Measurements from ENCODE around the gene SARDH. TPM values are rescaled to one million over a fixed set of nuclear protein-coding genes. Genes with fewer than 3 reads are reported as not detected.

SARDH gene
- total and polyA plus RNA-seq, 12 donors: 0.81 to 9.6 (median 3.0) TPM

DNA sequence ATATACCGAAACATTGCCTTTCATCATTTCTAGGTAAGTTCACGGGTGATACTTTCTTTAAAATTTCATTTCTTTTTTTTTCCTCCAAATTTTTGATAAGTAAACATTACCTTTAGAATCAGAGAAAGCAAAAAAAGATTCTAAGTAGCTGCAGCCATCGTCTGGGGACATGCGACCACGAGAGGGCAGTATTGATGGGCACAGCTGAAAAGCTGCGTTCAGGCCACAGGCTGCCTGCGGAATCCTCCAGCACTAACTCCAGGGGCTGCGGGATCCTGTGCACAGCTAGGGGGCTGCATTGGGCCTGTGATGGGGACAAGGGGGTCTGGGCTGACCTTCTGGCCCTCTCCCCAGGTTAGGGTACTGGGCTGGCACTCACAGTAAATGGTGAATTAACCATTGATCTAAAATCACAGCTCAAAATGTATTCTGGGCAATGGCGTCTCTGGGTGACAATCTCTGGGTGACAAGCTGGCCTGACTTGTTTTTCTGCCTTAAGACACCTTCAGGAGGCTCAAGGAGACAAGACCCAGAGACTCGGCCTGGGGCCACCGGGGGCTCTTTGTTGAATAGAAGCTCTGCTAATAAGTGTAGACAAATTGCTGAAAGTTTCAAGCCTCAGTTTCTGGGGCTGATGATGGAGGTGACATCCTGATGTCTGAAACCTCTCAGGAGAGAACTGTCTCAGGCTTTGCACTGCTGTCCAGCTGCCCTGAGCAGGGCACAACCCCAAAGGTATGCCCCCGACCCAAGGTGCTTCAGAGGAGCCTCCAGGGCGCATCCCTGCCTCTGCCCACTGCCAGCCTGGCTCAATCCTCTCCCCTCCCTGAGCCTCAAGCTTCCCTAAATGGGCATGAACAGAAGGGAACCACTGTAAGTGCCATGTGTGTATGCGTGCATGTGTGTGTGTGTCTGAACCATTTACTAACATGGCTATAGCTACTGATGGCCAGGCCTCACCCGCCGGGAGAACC is 44.3 kb upstream of the SARDH start:
- no peaks in the 10 kb centered on the region for H3K4me1 ChIP-seq (replicated peaks in 1 of 2)
- intact Hi-C loops (cut with DNase I): no loop called here
- H3K36me3 ChIP-seq (replicated peaks in 1 of 2): peaks cover 0 to 28% of the 10 kb centered on the region in 2 donors
- H3K27ac ChIP-seq: no peak overlapping the region
- no peaks in the 10 kb centered on the region for H3K9me3 ChIP-seq (replicated peaks in 1 of 3)
- H3K27me3 ChIP-seq: no peaks in the 10 kb centered on the region
- DNase-seq: peak; percentile 63 to 91 (median 79)
- no peak for TF ChIP-seq POLR2A (IDR thresholded peaks at IDR 0.05)
- TF ChIP-seq, protein P1, sequence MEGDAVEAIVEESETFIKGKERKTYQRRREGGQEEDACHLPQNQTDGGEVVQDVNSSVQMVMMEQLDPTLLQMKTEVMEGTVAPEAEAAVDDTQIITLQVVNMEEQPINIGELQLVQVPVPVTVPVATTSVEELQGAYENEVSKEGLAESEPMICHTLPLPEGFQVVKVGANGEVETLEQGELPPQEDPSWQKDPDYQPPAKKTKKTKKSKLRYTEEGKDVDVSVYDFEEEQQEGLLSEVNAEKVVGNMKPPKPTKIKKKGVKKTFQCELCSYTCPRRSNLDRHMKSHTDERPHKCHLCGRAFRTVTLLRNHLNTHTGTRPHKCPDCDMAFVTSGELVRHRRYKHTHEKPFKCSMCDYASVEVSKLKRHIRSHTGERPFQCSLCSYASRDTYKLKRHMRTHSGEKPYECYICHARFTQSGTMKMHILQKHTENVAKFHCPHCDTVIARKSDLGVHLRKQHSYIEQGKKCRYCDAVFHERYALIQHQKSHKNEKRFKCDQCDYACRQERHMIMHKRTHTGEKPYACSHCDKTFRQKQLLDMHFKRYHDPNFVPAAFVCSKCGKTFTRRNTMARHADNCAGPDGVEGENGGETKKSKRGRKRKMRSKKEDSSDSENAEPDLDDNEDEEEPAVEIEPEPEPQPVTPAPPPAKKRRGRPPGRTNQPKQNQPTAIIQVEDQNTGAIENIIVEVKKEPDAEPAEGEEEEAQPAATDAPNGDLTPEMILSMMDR (IDR thresholded peaks at IDR 0.05): peak; percentile 71 to 82 (median 76)
- H3K4me3 ChIP-seq: no peak overlapping the region
- 49 to 57% (median 52%) methylated on average over 16 of the region's 16 CpGs for WGBS, 4 donors

DNA sequence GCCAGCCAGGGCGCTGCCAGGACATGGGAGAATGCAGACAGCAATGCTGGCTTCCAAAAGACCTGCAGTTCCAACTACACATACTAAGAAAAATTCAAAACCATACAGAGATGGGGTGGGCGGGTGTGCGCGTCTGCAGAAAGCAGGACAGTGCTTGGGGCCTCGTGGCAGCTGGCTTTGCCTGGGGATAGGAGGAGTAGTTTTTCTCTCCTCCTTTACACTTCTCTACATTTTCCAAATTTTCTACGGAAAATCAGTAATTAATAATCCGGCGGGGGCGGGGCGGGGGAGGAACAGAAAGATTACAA is 43.6 kb upstream of the SARDH start:
- WGBS, 4 donors: 84 to 89% (median 86%) methylated on average over 10 of the region's 10 CpGs
- intact Hi-C loops (cut with DNase I): no loop called here

DNA sequence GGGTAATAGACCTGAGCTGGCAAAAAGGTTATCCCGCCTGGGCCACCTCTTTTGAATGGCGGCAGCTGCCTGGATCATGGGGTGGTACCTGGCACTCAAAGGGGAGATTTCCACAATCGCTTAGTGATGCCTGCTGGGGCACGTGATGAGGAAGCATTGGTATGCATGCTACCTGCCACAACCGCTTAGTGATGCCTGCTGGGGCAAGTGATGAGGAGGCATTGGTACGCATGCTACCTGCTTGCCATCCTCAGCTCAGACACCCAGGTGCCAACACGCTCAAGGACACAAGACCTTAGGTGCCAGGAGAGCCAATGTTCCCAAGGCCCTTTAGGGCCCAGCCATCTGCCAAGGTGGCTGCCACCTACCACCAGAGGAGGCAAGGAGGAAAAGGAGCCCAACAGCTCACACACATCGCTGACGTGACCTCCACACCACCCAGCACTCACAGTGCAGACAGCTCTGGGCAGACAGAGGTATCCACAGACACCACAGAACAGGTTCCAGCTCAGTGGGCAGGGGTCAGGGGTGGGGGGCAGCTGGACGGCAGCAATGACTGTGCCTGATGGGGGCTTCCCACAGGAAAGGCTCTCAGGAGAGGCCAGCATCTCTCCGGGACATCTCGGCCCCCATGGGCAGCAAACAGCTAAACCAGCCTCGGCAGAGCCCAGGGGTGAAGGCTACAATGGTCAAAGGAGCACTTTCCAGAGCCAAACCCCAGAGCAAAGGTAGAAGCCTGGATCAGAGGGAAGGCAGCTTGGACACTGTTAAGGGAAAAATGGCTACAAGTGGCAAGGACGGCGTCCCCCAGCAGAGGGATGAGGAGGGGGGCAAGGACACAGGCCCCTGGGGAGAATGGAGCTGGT is 43.0 kb upstream of the SARDH start:
- no peak for DNase-seq
- WGBS, 4 donors: 89 to 96% (median 93%) methylated on average over 10 to 15 of the region's 15 CpGs
- H3K27ac ChIP-seq: no peak overlapping the region
- no peak overlapping the region for H3K4me3 ChIP-seq
- no peaks in the 10 kb centered on the region for H3K27me3 ChIP-seq
- no peaks in the 10 kb centered on the region for H3K4me1 ChIP-seq (replicated peaks in 1 of 2)
- intact Hi-C loops (cut with DNase I): no loop called here
- peaks cover 0 to 38% of the 10 kb centered on the region in 2 donors for H3K36me3 ChIP-seq (replicated peaks in 1 of 2)
- no peak for TF ChIP-seq POLR2A (IDR thresholded peaks at IDR 0.05)
- TF ChIP-seq, protein P1 (IDR thresholded peaks at IDR 0.05): no peak
- H3K9me3 ChIP-seq (replicated peaks in 1 of 3): no peaks in the 10 kb centered on the region

More for the DNA sequence above, 43.6 kb upstream of the SARDH start:
- Histone ChIP-seq H3K27me3 (no peaks in the 10 kb centered on the region), H3K4me3 (no peak overlapping the region), H3K4me1 (replicated peaks in 1 of 2) (no peaks in the 10 kb centered on the region), H3K9me3 (replicated peaks in 1 of 3) (no peaks in the 10 kb centered on the region), H3K36me3 (replicated peaks in 1 of 2) (peaks cover 0 to 33% of the 10 kb centered on the region in 2 donors), H3K27ac (no peak overlapping the region)
- no peak for TF ChIP-seq POLR2A (IDR thresholded peaks at IDR 0.05)
- TF ChIP-seq, protein P1 (IDR thresholded peaks at IDR 0.05): no peak
- no peak for DNase-seq

DNA sequence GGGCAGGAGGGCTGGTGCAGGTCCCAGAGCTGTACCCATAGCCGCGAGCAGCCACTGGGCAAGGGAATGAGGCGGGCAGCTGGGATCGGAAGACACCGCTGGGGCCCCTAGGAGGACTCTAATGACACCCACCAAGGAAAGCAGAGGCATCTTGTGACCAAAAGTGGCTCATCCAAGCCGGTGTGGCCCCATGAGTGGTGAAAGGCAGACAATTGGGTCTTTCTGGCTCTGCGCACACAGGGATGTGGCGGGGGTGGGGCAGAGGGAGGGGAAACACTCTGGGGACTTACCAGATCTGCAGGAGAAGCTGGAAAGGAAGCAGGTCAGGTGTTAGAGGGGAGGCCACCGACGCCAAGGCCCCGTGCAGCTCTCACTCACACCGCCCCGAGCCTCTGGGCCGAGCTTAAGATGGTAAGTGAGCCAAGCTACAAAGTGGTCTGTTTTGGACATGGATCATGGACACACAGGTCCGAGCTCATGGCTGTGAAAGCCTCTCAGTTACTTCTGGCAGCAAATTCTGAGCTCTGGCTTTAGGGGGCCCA is 42.3 kb upstream of the SARDH start:
- TF ChIP-seq POLR2A (IDR thresholded peaks at IDR 0.05): no peak
- TF ChIP-seq, protein P1 (IDR thresholded peaks at IDR 0.05): no peak
- H3K36me3 ChIP-seq (replicated peaks in 1 of 2): peaks cover 0 to 42% of the 10 kb centered on the region in 2 donors
- DNase-seq: no peak
- WGBS, 4 donors: 88 to 98% (median 95%) methylated on average over 8 to 15 of the region's 15 CpGs
- H3K27ac ChIP-seq: no peak overlapping the region
- H3K27me3 ChIP-seq: no peaks in the 10 kb centered on the region
- intact Hi-C loops (cut with DNase I): no loop called here
- H3K4me1 ChIP-seq (replicated peaks in 1 of 2): no peaks in the 10 kb centered on the region
- no peaks in the 10 kb centered on the region for H3K9me3 ChIP-seq (replicated peaks in 1 of 3)
- H3K4me3 ChIP-seq: no peak overlapping the region
